DOHH2 (cell line): Measurements from ENCODE around the gene GASK1B.

Source experiments
- CTCF ChIP-seq: fragments of 200-600 bp; sonication (generic); IDR thresholded peaks from one replicate; pipeline ENCODE4 v1.5.1; 2014; ENCODE audit warnings: antibody characterized with exemption, mild to moderate bottlenecking, low read depth, low read length; ENCODE audit not compliant: poor library complexity, severe bottlenecking
- EZH2phosphoT487 ChIP-seq: fragments of 200-600 bp; sonication (generic); IDR thresholded peaks from 2 replicates; pipeline ENCODE4 v1.6.1; 2017; ENCODE audit warnings: borderline replicate concordance, mild to moderate bottlenecking, antibody characterized with exemption, low read length, moderate library complexity, mixed read lengths

- TF ChIP-seq CTCF, result no peak
- no peak for TF ChIP-seq EZH2phosphoT487
These were observed 3.3 kb upstream of the GASK1B start for GRCh38 chr4:158176108-158176507.
